ENCODE results near the gene TPX2.

- TF ChIP-seq CTCF (IDR thresholded peaks at IDR 0.05), result no peak
- no peak for TF ChIP-seq EZH2phosphoT487 (IDR thresholded peaks at IDR 0.05)
- no peak for TF ChIP-seq EZH2 (IDR thresholded peaks at IDR 0.05)
Observed at GRCh38 chr20:31843288-31843687, 104.2 kb downstream of the TPX2 start.
